IMR-90 (cell line): Measurements from ENCODE around the gene INA.

Experiments used
- BHLHE40 ChIP-seq: fragments of 150-350 bp; IDR thresholded peaks from 2 replicates; pipeline ENCODE4 v1.6.1; 2016; ENCODE audit warnings: mild to moderate bottlenecking, low read depth, low read length
- CEBPB ChIP-seq: IDR thresholded peaks from 2 replicates; pipeline ENCODE4 v1.6.1; 2012; ENCODE audit warnings: low read depth, low read length, improper control_type of control experiment
- CTCF ChIP-seq: conservative IDR thresholded peaks from 2 replicates; pipeline ENCODE4 v1.5.1; 2012; ENCODE audit warnings: mild to moderate bottlenecking, low read depth, low read length, improper control_type of control experiment
- ELK1 ChIP-seq: fragments of 150-350 bp; IDR thresholded peaks from 2 replicates; pipeline ENCODE4 v1.6.1; 2016; ENCODE audit warnings: low read depth, mild to moderate bottlenecking, low read length, moderate library complexity, borderline replicate concordance
- MAFK ChIP-seq: IDR thresholded peaks from 2 replicates; pipeline ENCODE4 v1.6.1; 2012; ENCODE audit warnings: low read depth, low read length, improper control_type of control experiment
- MAZ ChIP-seq: IDR thresholded peaks from 2 replicates; pipeline ENCODE4 v1.6.1; 2012; ENCODE audit warnings: low read depth, mild to moderate bottlenecking, low read length, improper control_type of control experiment, moderate library complexity, borderline replicate concordance
- POLR2A ChIP-seq: IDR thresholded peaks from 2 replicates; pipeline ENCODE4 v1.6.1; 2012; ENCODE audit warnings: mild to moderate bottlenecking, low read depth, low read length
- RAD21 ChIP-seq: IDR thresholded peaks from 2 replicates; pipeline ENCODE4 v1.6.1; 2012; ENCODE audit warnings: low read length, improper control_type of control experiment
- RFX5 ChIP-seq: IDR thresholded peaks from 2 replicates; pipeline ENCODE4 v1.8.0; 2012; ENCODE audit warnings: low read depth, mild to moderate bottlenecking, low read length, moderate library complexity

- no peak for TF ChIP-seq CTCF
- TF ChIP-seq BHLHE40 = no peak
- no peak for TF ChIP-seq POLR2A
- no peak for TF ChIP-seq CEBPB
- TF ChIP-seq RAD21 = no peak
- TF ChIP-seq MAFK = no peak
- no peak for TF ChIP-seq RFX5
- TF ChIP-seq ELK1 = no peak
- TF ChIP-seq MAZ = no peak
These were observed 1.5 kb downstream of the INA start for GRCh38 chr10:103278537-103278823.
